ENCODE measurements around the gene NKAIN2.

Gene NKAIN2

DNA sequence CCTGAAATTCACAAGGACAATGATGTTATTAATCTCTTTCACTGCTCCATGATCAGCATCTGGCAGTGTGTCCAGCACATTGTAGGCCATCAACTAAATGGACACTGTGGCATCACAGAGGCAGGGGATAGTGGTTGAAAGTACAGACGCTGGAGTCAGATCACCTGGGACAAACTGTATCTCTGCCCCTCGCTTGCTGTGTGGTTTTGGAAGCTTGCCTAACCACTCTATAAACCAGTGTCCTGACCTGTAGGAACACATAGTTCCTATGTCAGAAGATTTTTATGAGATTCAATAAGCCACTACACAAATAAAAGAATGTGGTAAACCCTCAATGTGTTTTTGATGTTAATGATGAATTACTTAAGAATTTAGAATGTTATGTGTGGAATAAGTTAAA, 939.3 kb downstream of the NKAIN2 start:
- no peak overlapping the region for H3K27ac ChIP-seq (ENCODE audit: low read length)
- no peaks in the 10 kb centered on the region for H3K9me3 ChIP-seq (ENCODE audit: insufficient read depth, low read depth, low read length)

DNA sequence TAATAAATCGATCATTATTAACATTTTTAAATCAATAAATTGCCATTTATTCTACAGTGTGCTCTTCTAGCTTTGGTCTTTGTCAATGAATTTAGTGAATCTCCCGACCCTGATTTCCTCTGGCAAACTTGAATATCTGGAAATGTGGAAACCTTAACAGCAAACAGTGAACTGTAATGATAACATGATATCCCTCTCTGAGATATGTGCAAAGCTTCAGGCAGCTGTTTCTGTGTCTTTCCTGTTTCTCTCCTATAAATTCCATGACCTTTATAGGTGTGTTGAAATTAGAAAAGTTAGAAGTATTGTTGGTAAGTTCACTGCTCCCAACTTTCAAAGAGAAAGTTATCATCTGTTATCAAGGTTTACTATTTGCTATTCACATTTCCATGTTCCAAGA, 939.8 kb downstream of the NKAIN2 start:
- H3K27me3 ChIP-seq (ENCODE audit: insufficient read depth, low read length): no peaks in the 10 kb centered on the region
- H3K27ac ChIP-seq (ENCODE audit: low read length): no peak overlapping the region
- H3K9ac ChIP-seq (ENCODE audit: low read depth, low read length): no peak overlapping the region
- H3K4me1 ChIP-seq (ENCODE audit: insufficient read depth, low read length): no peaks in the 10 kb centered on the region
- no peaks in the 10 kb centered on the region for H3K9me3 ChIP-seq (ENCODE audit: insufficient read depth, low read depth, low read length)
- H3K4me3 ChIP-seq (ENCODE audit: low read length): no peak overlapping the region
- no peaks in the 10 kb centered on the region for H3K36me3 ChIP-seq (ENCODE audit: insufficient read depth, low read depth, low read length)

More for the DNA sequence above, 939.3 kb downstream of the NKAIN2 start:
- Histone ChIP-seq H3K9ac (ENCODE audit: low read depth, low read length) (no peak overlapping the region), H3K4me1 (ENCODE audit: insufficient read depth, low read length) (no peaks in the 10 kb centered on the region), H3K4me3 (ENCODE audit: low read length) (no peak overlapping the region), H3K27me3 (ENCODE audit: insufficient read depth, low read length) (no peaks in the 10 kb centered on the region), H3K36me3 (ENCODE audit: insufficient read depth, low read depth, low read length) (no peaks in the 10 kb centered on the region)

DNA sequence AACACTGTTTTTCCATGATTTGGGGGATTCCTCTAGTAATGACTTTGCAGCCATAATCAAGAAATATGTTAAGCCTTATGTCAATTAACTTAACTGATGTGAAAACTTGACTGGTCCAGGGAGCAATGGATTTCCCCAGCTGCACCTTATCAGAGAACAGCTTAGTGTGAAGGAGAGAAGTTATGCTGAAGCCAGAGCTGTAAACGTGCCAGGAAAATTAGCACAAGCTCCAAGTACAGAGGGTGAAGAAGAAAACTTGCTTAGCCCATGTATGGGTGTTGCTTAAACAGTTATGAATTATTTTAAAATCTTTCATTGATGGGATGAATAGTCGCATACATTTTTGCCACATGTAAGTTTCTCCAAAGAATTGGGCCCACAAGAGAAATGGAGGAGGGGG, 943.7 kb downstream of the NKAIN2 start:
- H3K27me3 ChIP-seq (ENCODE audit: insufficient read depth, low read length): no peaks in the 10 kb centered on the region
- no peaks in the 10 kb centered on the region for H3K4me1 ChIP-seq (ENCODE audit: insufficient read depth, low read length)
- no peaks in the 10 kb centered on the region for H3K36me3 ChIP-seq (ENCODE audit: insufficient read depth, low read depth, low read length)
- H3K27ac ChIP-seq (ENCODE audit: low read length): no peak overlapping the region
- H3K9me3 ChIP-seq (ENCODE audit: insufficient read depth, low read depth, low read length): no peaks in the 10 kb centered on the region
- H3K9ac ChIP-seq (ENCODE audit: low read depth, low read length): no peak overlapping the region
- H3K4me3 ChIP-seq (ENCODE audit: low read length): no peak overlapping the region

DNA sequence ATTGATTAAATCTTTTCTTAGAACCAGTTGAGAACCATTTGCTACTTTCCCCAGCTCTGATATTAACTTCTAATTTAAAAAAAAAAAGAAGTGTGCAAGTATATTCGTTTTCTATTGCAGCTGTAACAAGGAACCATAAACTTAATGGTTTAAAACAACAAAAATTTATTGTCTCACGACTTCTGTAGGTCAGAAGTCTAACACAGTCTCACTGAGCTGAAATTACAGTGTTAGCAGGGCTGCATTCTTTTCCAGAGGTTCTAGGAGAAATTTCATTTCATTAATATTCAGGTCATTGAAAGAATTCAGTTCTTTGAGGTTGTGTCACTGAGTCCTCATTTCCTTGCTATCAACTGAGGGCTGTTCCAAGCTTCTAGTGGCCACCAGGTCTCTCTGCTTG, 945.1 kb downstream of the NKAIN2 start:
- Histone ChIP-seq H3K36me3 (ENCODE audit: insufficient read depth, low read depth, low read length) (no peaks in the 10 kb centered on the region), H3K27me3 (ENCODE audit: insufficient read depth, low read length) (no peaks in the 10 kb centered on the region), H3K9ac (ENCODE audit: low read depth, low read length) (no peak overlapping the region), H3K27ac (ENCODE audit: low read length) (no peak overlapping the region), H3K9me3 (ENCODE audit: insufficient read depth, low read depth, low read length) (no peaks in the 10 kb centered on the region), H3K4me3 (ENCODE audit: low read length) (no peak overlapping the region), H3K4me1 (ENCODE audit: insufficient read depth, low read length) (no peaks in the 10 kb centered on the region)

DNA sequence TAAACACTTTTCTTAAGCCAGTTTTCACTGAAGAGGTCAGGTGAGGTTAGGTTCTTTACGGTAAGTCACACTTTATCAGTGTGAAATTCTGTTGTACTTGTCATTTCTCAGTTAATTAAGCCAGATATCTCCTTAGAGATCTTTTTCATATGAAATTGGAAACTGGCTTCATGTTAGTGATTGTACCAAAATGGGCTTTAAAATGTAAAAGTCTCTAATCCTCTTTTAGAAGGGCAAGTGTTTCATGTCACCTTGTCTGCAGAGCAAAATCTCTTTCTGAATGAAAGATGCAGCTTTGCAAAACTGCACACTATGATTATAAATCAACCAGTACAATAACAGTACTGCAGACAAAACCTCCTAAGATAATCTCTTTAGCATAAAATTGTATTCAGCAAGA, 949.3 kb downstream of the NKAIN2 start:
- no peaks in the 10 kb centered on the region for H3K4me1 ChIP-seq (ENCODE audit: insufficient read depth, low read length)

DNA sequence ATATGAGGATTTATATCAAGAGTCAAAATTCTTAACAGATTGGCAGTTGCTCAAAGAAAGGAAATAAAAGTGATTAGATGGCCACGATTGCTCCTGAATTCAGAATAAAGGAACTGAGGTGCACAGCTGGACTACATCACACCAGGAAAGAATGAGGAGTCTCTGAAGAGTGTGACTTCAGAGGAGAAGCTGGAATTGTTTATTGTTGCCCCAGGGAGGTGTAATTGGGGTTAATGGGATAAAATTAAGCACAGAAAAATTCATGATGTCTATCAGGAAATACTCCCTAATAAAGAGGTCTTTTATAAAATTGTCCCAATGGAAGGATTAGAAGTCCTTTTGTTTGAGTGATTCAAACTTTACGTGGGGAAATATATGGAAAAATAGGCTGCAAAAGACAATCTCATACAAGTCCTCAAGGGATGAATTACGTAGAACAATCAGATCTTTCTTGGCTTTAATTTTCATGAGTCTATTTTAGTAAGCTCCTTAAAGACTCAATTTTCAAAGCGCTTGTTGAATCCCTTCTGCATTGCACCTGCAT, 950.0 kb downstream of the NKAIN2 start:
- Histone ChIP-seq H3K27ac (ENCODE audit: low read length) (no peak overlapping the region), H3K27me3 (ENCODE audit: insufficient read depth, low read length) (no peaks in the 10 kb centered on the region), H3K36me3 (ENCODE audit: insufficient read depth, low read depth, low read length) (no peaks in the 10 kb centered on the region), H3K4me1 (ENCODE audit: insufficient read depth, low read length) (no peaks in the 10 kb centered on the region), H3K9me3 (ENCODE audit: insufficient read depth, low read depth, low read length) (no peaks in the 10 kb centered on the region), H3K9ac (ENCODE audit: low read depth, low read length) (no peak overlapping the region), H3K4me3 (ENCODE audit: low read length) (no peak overlapping the region)

More for the DNA sequence above, 949.3 kb downstream of the NKAIN2 start:
- H3K9me3 ChIP-seq (ENCODE audit: insufficient read depth, low read depth, low read length): no peaks in the 10 kb centered on the region
- no peaks in the 10 kb centered on the region for H3K36me3 ChIP-seq (ENCODE audit: insufficient read depth, low read depth, low read length)
- H3K27me3 ChIP-seq (ENCODE audit: insufficient read depth, low read length): no peaks in the 10 kb centered on the region
- H3K9ac ChIP-seq (ENCODE audit: low read depth, low read length): no peak overlapping the region
- no peak overlapping the region for H3K27ac ChIP-seq (ENCODE audit: low read length)
- H3K4me3 ChIP-seq (ENCODE audit: low read length): no peak overlapping the region

DNA sequence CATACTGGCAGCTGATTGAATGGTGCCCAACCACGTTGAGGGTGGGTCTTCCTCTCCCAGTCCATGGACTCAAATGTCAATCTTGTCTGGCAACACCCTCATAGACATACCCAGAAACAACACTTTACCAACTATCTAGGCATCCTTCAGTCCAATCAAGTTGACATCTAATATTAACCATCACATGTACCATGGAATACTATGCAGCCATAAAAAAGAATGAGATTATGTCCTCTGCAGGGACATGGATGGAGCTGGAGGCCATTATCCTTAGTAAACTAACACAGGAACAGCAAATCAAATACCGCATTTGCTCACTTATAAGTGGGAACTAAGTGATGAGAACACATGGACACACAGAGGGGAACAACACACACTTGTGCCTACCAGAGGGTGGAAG, 951.7 kb downstream of the NKAIN2 start:
- H3K27me3 ChIP-seq (ENCODE audit: insufficient read depth, low read length): no peaks in the 10 kb centered on the region
- no peaks in the 10 kb centered on the region for H3K4me1 ChIP-seq (ENCODE audit: insufficient read depth, low read length)
- no peaks in the 10 kb centered on the region for H3K9me3 ChIP-seq (ENCODE audit: insufficient read depth, low read depth, low read length)
- H3K27ac ChIP-seq (ENCODE audit: low read length): no peak overlapping the region
- no peaks in the 10 kb centered on the region for H3K36me3 ChIP-seq (ENCODE audit: insufficient read depth, low read depth, low read length)
- H3K4me3 ChIP-seq (ENCODE audit: low read length): no peak overlapping the region
- H3K9ac ChIP-seq (ENCODE audit: low read depth, low read length): no peak overlapping the region

DNA sequence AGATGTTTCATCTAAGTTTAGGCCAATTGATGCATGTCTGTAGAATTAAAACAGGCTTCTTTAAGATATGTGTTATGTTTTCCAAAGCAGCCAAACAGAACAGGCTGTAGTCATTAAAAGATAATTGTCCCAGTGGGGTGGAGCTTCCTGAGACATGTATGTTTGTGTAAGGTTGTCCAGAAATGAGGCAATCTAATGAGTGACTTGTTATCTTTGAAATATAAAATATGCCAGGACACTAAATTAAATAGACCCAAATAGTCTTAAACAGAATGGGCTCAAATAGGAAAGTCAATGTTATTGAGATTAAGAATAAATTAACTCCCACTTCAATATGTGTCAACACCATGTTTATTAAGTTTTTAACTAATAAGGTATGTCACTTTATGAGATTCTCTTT, 953.9 kb downstream of the NKAIN2 start:
- no peaks in the 10 kb centered on the region for H3K4me1 ChIP-seq (ENCODE audit: insufficient read depth, low read length)
- H3K9me3 ChIP-seq (ENCODE audit: insufficient read depth, low read depth, low read length): no peaks in the 10 kb centered on the region

DNA sequence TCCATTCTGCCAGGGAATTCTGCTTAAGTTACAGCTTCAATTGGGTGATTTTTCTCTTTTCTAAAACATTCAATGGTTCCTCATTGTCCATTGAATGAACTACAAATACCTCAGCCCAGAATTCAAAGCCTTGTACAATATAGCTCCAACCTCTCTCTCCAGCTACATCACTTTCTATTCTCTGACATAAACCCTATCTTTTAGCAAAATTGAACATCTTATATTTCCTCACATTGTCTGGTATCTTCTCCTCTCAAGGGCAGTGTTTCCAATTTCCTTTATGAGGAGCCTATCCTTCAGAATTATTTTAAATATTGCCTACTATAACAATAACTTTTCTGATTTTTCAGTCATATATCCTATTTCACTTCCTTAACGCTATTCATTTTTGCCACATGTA, 955.0 kb downstream of the NKAIN2 start:
- H3K4me3 ChIP-seq (ENCODE audit: low read length): no peak overlapping the region
- no peak overlapping the region for H3K9ac ChIP-seq (ENCODE audit: low read depth, low read length)
- no peaks in the 10 kb centered on the region for H3K27me3 ChIP-seq (ENCODE audit: insufficient read depth, low read length)
- H3K9me3 ChIP-seq (ENCODE audit: insufficient read depth, low read depth, low read length): no peaks in the 10 kb centered on the region
- H3K4me1 ChIP-seq (ENCODE audit: insufficient read depth, low read length): no peaks in the 10 kb centered on the region
- no peak overlapping the region for H3K27ac ChIP-seq (ENCODE audit: low read length)
- H3K36me3 ChIP-seq (ENCODE audit: insufficient read depth, low read depth, low read length): no peaks in the 10 kb centered on the region

More for the DNA sequence above, 953.9 kb downstream of the NKAIN2 start:
- no peaks in the 10 kb centered on the region for H3K36me3 ChIP-seq (ENCODE audit: insufficient read depth, low read depth, low read length)
- no peak overlapping the region for H3K9ac ChIP-seq (ENCODE audit: low read depth, low read length)
- no peak overlapping the region for H3K4me3 ChIP-seq (ENCODE audit: low read length)
- no peak overlapping the region for H3K27ac ChIP-seq (ENCODE audit: low read length)
- H3K27me3 ChIP-seq (ENCODE audit: insufficient read depth, low read length): no peaks in the 10 kb centered on the region

DNA sequence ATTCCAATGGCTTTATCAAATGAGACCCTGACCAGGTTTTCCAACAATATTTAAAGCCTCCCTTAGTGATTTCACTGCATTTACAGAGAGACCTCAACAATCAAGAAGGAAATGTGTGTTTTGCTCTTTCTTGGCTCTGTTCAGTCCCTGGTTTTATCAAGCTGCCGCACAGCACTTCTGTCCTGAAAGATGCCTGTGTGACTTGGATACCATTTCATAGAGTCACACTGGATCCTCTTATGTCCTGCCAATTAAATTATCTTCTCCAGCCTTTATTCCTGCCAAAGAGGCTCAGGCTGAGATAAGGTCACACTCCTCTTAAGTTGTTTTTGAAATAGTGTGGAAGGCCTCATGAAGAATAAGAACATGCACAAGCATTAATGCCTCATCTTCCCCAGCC, 961.6 kb downstream of the NKAIN2 start:
- Histone ChIP-seq H3K27ac (ENCODE audit: low read length) (no peak overlapping the region), H3K4me1 (ENCODE audit: insufficient read depth, low read length) (peaks cover 4% of the 10 kb centered on the region; the same call in 1 of the 2 replicates), H3K9ac (ENCODE audit: low read depth, low read length) (no peak overlapping the region), H3K27me3 (ENCODE audit: insufficient read depth, low read length) (no peaks in the 10 kb centered on the region), H3K36me3 (ENCODE audit: insufficient read depth, low read depth, low read length) (no peaks in the 10 kb centered on the region), H3K9me3 (ENCODE audit: insufficient read depth, low read depth, low read length) (no peaks in the 10 kb centered on the region), H3K4me3 (ENCODE audit: low read length) (no peak overlapping the region)

DNA sequence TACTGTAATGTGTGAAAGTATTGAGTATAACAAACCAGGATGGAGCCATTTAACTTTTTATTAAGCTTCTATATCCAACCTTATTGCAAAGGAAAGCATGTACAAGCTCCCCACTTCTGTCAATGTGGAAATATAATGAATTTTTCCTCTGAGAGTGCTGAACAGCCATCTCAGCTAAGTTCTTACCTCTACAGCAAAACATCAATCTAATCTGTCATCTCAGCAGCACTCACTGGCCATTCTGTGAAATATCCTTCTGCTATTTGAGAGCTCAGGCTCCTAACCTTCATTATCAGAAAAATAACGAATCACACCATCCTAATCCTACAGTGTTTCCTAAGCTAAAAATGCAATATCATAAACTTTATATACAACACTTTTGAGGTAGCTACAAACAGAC, 964.6 kb downstream of the NKAIN2 start:
- no peak overlapping the region for H3K9ac ChIP-seq (ENCODE audit: low read depth, low read length)
- H3K27me3 ChIP-seq (ENCODE audit: insufficient read depth, low read length): no peaks in the 10 kb centered on the region
- no peak overlapping the region for H3K4me3 ChIP-seq (ENCODE audit: low read length)
- H3K36me3 ChIP-seq (ENCODE audit: insufficient read depth, low read depth, low read length): no peaks in the 10 kb centered on the region
- no peaks in the 10 kb centered on the region for H3K9me3 ChIP-seq (ENCODE audit: insufficient read depth, low read depth, low read length)
- no peak overlapping the region for H3K27ac ChIP-seq (ENCODE audit: low read length)
- H3K4me1 ChIP-seq (ENCODE audit: insufficient read depth, low read length): peaks cover 4% of the 10 kb centered on the region; the same call in 1 of the 2 replicates

DNA sequence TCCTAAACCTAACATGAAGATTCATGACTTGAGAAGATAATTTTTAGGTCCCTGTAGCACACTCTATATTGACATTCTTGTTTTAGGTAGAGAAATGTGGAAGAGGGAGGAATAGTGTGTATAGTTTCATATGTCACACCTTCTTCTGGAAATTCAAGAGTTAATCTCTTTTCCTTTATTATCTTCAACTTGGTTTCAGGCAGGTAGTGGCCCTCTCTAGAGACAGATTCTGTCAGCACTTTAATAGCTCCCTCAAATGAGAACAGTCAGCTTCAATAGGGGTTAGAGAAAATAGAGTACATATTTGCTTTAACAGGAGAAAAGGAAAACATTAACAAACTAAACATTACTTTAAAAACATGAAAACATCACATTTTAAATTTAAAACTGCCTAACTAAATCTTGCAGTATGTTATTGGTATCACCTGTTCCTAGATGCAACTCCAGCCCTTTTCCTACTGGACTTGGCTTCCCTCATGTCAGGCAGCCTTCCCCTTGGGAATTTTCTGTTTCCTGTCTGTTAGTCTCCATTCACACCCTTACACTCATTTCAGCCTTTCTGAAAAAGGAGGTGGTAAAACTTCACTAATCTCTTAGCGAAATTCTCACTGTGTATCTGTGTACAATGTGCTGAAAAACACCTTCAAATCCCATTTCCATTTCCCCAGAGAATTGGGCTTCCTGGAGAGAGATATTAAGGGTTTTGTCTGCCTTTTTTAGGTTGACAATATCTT, 966.3 kb downstream of the NKAIN2 start:
- no peak overlapping the region for H3K27ac ChIP-seq (ENCODE audit: low read length)
- no peaks in the 10 kb centered on the region for H3K27me3 ChIP-seq (ENCODE audit: insufficient read depth, low read length)
- H3K36me3 ChIP-seq (ENCODE audit: insufficient read depth, low read depth, low read length): no peaks in the 10 kb centered on the region
- H3K9me3 ChIP-seq (ENCODE audit: insufficient read depth, low read depth, low read length): no peaks in the 10 kb centered on the region
- H3K4me3 ChIP-seq (ENCODE audit: low read length): no peak overlapping the region
- no peak overlapping the region for H3K9ac ChIP-seq (ENCODE audit: low read depth, low read length)
- peaks cover 4% of the 10 kb centered on the region; the same call in 1 of the 2 replicates for H3K4me1 ChIP-seq (ENCODE audit: insufficient read depth, low read length)
